GM12878 (cell line): ENCODE data around the gene TRPM7. TPM values are rescaled to one million over a fixed set of nuclear protein-coding genes. Genes with fewer than 3 reads are reported as not detected.

ENCODE experiments used
- BHLHE40 ChIP-seq, 2 experiments: fragments of 450-650 bp in 1 of 2; IDR thresholded peaks; 2 replicates each; pipeline ENCODE4 v1.6.1; 2011 to 2017; ENCODE audit warnings: low read depth in 2 of 2, borderline replicate concordance in 1 of 2, improper control_type of control experiment in 1 of 2, low read length in 1 of 2, mild to moderate bottlenecking in 1 of 2
- HCFC1 ChIP-seq: fragments of 150-350 bp; IDR thresholded peaks from 2 replicates; pipeline ENCODE4 v1.6.1; 2014; ENCODE audit warnings: low read length
- IKZF2 ChIP-seq, 2 experiments: fragments of 450-650 bp; IDR thresholded peaks; 2 replicates each; pipeline ENCODE4 v1.6.1; 2017; ENCODE audit warnings: mild to moderate bottlenecking in 2 of 2, moderate library complexity in 2 of 2
- RCOR1 ChIP-seq: conservative IDR thresholded peaks from 2 replicates; pipeline ENCODE4 v1.6.1; 2012; ENCODE audit warnings: low read depth, low read length, improper control_type of control experiment
- SMAD5 ChIP-seq: IDR thresholded peaks from 2 replicates; pipeline ENCODE4 v1.6.1; 2016; ENCODE audit warnings: antibody characterized with exemption, low read depth
- SMC3 ChIP-seq: IDR thresholded peaks from 2 replicates; pipeline ENCODE4 v1.6.1; 2011; ENCODE audit warnings: low read length, improper control_type of control experiment, borderline replicate concordance
- SREBF2 ChIP-seq: IDR thresholded peaks from 2 replicates; pipeline ENCODE4 v1.6.1; 2012; ENCODE audit warnings: mild to moderate bottlenecking, low read length
- ZNF207 ChIP-seq: fragments of 450-650 bp; IDR thresholded peaks from 2 replicates; pipeline ENCODE4 v1.6.1; 2014; ENCODE audit warnings: antibody characterized with exemption, mild to moderate bottlenecking, borderline replicate concordance
- polyA plus RNA-seq, 11 experiments: library from polyadenylated mRNA; depleted of rRNA in 4 of 11; unstranded in 6 of 11; stranded (reverse) in 5 of 11; fragments of >200 nt; fragmentation: Nextera tagmentation in 4 of 11; fragmentation: Illumina TruSeq in 1 of 11; extraction: Ambion mirVana in 4 of 11; extraction: Trizol in 1 of 11; gene quantifications; 1 replicate in 1 of 11; 2 replicates in 10 of 11; pipeline versions ENCODE4 v1.2.1 to v1.2.3, GENCODE V29; 2011 to 2016; ENCODE audit warnings: inconsistent platforms in 2 of 11, missing spikeins in 2 of 11, low read depth in 1 of 11
- total RNA-seq, 4 experiments: library from RNA; depleted of rRNA in 3 of 4; stranded (reverse); fragments of >200 nt in 3 of 4; fragmentation: Illumina TruSeq in 1 of 4; extraction: Trizol in 1 of 4; gene quantifications; 2 replicates each; pipeline versions ENCODE4 v1.2.1 to v1.2.3, GENCODE V29; 2013 to 2021
- TF ChIP-seq, protein P1 (sequence below): fragments of 450-650 bp; IDR thresholded peaks from 2 replicates; pipeline ENCODE4 v1.6.1; 2017; ENCODE audit warnings: mild to moderate bottlenecking
- TF ChIP-seq, protein P2 (sequence below): fragments of 150-350 bp; IDR thresholded peaks from 2 replicates; pipeline ENCODE4 v1.6.1; 2016; ENCODE audit warnings: low read depth, low read length
- TF ChIP-seq, protein P3 (sequence below): fragments of 450-650 bp; formaldehyde crosslinking; IDR thresholded peaks from 2 replicates; pipeline ENCODE4 v1.4.0; 2022; ENCODE audit warnings: mild to moderate bottlenecking, moderate library complexity
- TF ChIP-seq, protein P4 (sequence below): IDR thresholded peaks from 2 replicates; pipeline ENCODE4 v1.6.1; 2012; ENCODE audit warnings: low read depth, low read length, improper control_type of control experiment

TRPM7 gene
- total and polyA plus RNA-seq, 10 of the 15 experiments (the other 5 are each of a cell fraction or from before 2014, with no cell fraction given): 4.5 to 49.7 (median 22.5) TPM

DNA sequence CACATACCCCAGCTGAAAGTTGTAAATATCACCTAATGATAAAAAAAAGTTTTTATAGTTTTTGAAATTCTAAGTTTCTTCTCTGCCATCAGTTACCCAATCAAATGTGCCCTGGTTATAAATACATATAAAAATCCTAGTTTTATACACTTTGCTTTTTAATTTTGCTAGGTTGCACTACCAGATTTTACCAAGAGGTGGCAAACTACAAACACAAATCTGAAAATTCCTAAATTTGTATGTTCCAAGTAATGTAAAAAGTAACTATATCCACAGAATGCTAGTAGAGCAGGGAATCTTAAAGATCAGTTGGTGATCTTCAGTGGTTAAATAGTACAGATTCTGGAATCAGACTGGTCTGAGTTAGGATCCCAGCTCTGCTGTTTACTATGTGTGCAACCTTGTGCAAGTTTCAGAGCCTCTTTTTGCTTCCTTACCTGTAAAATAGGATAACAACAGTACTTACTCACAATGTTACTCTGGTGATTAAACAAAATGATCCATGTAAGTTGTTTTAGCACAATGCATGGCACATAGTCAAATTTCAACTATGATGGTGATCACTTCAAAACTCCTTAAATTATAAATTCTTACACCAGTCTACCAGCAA lies 11.0 kb downstream of the TRPM7 start (continued):
- TF ChIP-seq, protein P1, sequence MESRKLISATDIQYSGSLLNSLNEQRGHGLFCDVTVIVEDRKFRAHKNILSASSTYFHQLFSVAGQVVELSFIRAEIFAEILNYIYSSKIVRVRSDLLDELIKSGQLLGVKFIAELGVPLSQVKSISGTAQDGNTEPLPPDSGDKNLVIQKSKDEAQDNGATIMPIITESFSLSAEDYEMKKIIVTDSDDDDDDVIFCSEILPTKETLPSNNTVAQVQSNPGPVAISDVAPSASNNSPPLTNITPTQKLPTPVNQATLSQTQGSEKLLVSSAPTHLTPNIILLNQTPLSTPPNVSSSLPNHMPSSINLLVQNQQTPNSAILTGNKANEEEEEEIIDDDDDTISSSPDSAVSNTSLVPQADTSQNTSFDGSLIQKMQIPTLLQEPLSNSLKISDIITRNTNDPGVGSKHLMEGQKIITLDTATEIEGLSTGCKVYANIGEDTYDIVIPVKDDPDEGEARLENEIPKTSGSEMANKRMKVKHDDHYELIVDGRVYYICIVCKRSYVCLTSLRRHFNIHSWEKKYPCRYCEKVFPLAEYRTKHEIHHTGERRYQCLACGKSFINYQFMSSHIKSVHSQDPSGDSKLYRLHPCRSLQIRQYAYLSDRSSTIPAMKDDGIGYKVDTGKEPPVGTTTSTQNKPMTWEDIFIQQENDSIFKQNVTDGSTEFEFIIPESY: no peak
- TF ChIP-seq, protein P2, sequence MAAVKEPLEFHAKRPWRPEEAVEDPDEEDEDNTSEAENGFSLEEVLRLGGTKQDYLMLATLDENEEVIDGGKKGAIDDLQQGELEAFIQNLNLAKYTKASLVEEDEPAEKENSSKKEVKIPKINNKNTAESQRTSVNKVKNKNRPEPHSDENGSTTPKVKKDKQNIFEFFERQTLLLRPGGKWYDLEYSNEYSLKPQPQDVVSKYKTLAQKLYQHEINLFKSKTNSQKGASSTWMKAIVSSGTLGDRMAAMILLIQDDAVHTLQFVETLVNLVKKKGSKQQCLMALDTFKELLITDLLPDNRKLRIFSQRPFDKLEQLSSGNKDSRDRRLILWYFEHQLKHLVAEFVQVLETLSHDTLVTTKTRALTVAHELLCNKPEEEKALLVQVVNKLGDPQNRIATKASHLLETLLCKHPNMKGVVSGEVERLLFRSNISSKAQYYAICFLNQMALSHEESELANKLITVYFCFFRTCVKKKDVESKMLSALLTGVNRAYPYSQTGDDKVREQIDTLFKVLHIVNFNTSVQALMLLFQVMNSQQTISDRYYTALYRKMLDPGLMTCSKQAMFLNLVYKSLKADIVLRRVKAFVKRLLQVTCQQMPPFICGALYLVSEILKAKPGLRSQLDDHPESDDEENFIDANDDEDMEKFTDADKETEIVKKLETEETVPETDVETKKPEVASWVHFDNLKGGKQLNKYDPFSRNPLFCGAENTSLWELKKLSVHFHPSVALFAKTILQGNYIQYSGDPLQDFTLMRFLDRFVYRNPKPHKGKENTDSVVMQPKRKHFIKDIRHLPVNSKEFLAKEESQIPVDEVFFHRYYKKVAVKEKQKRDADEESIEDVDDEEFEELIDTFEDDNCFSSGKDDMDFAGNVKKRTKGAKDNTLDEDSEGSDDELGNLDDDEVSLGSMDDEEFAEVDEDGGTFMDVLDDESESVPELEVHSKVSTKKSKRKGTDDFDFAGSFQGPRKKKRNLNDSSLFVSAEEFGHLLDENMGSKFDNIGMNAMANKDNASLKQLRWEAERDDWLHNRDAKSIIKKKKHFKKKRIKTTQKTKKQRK: no peak
- TF ChIP-seq SMC3 (peak; percentile 60; the same call in 1 of the 2 replicates), RCOR1 (no peak), ZNF207 (no peak), SREBF2 (no peak), SMAD5 (no peak), HCFC1 (no peak), BHLHE40 (IDR thresholded peaks at IDR 0.05; ENCODE audit: borderline replicate concordance in 1 of 2, low read depth in 2 of 2, low read length in 1 of 2) (no peak), IKZF2 (IDR thresholded peaks at IDR 0.05) (0 out of 4 replicates have a peak, but pooled peaks of 1 of the 2 experiments have one; percentile 10)
- TF ChIP-seq, protein P3, sequence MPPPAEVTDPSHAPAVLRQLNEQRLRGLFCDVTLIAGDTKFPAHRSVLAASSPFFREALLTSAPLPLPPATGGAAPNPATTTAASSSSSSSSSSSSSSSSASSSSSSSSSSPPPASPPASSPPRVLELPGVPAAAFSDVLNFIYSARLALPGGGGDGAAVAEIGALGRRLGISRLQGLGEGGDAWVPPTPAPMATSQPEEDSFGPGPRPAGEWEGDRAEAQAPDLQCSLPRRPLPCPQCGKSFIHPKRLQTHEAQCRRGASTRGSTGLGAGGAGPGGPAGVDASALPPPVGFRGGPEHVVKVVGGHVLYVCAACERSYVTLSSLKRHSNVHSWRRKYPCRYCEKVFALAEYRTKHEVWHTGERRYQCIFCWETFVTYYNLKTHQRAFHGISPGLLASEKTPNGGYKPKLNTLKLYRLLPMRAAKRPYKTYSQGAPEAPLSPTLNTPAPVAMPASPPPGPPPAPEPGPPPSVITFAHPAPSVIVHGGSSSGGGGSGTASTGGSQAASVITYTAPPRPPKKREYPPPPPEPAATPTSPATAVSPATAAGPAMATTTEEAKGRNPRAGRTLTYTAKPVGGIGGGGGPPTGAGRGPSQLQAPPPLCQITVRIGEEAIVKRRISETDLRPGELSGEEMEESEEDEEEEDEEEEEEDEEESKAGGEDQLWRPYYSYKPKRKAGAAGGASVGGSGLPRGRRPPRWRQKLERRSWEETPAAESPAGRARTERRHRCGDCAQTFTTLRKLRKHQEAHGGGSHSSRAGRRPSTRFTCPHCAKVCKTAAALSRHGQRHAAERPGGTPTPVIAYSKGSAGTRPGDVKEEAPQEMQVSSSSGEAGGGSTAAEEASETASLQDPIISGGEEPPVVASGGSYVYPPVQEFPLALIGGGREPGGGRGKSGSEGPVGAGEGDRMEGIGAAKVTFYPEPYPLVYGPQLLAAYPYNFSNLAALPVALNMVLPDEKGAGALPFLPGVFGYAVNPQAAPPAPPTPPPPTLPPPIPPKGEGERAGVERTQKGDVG (CRISPR knock-in tag): no peak
- TF ChIP-seq, protein P4, sequence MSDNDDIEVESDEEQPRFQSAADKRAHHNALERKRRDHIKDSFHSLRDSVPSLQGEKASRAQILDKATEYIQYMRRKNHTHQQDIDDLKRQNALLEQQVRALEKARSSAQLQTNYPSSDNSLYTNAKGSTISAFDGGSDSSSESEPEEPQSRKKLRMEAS: no peak
